ENCODE data around the gene CSF2RB.
"Not testable (repeated sequence)": the region's sequence is repeated elsewhere in the genome, so short reads cannot be mapped to it uniquely, and the experiment has no call there.

CSF2RB gene

GRCh38 chr22:36982136-36982535 lies 68.7 kb downstream of the CSF2RB start:
- TF ChIP-seq POLR2A (IDR thresholded peaks at IDR 0.05; ENCODE audit: extremely low read depth, insufficient read length) (no peak), CTCF (IDR thresholded peaks at IDR 0.05; ENCODE audit: low read depth, low read length) (peak; percentile 33), MAX (IDR thresholded peaks at IDR 0.05; ENCODE audit: low read depth, low read length) (no peak), MYC (IDR thresholded peaks at IDR 0.05; ENCODE audit: low read depth, low read length) (no peak)
- DNase-seq (ENCODE audit: low read depth), result peak; percentile 38
- H3K4me3 ChIP-seq (ENCODE audit: low read depth, low read length), result no peak overlapping the region

- no peak for TF ChIP-seq MYC (IDR thresholded peaks at IDR 0.05; ENCODE audit: low read depth, low read length)
- no peak for TF ChIP-seq MAX (IDR thresholded peaks at IDR 0.05; ENCODE audit: low read depth, low read length)
- TF ChIP-seq CTCF (IDR thresholded peaks at IDR 0.05; ENCODE audit: low read depth, low read length), result no peak
- no peak for TF ChIP-seq POLR2A (IDR thresholded peaks at IDR 0.05; ENCODE audit: extremely low read depth, insufficient read length)
- no peak for DNase-seq (ENCODE audit: low read depth)
- no peak overlapping the region for H3K4me3 ChIP-seq (ENCODE audit: low read depth, low read length)
These were observed 71.9 kb downstream of the CSF2RB start for GRCh38 chr22:36985211-36985889.

DNA sequence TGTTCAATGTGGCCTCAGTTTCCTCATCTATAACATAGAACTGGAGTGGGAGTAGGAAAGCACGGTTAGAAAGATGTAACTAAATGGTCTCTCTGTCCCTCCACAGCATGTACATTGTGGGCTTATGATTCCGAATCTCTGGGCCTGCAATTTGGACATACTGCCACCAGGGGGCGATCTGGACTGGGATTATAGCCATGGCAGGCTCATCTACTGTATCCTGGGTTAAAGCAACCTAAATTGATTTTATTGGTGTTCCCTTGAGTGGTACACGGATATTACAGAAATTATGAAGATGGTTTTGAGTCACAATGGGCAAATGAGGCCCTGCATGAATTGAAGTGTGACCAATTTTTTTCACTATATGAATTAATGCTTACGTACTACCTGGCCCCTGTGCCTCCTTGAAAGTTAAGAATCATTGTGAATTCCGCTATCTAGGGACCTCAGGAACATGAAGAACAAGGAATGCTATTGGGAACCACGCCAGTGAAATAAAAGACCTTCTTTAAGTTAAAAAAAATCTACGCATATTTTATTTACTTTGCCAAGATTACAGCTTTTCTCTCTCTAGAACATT lies 72.9 kb downstream of the CSF2RB start:
- TF ChIP-seq POLR2A (IDR thresholded peaks at IDR 0.05; ENCODE audit: extremely low read depth, insufficient read length) (no peak), CTCF (IDR thresholded peaks at IDR 0.05; ENCODE audit: low read depth, low read length) (peak; percentile 85)
- peak; percentile 67 for DNase-seq (ENCODE audit: low read depth)
- no peak overlapping the region for H3K4me3 ChIP-seq (ENCODE audit: low read depth, low read length)

DNA sequence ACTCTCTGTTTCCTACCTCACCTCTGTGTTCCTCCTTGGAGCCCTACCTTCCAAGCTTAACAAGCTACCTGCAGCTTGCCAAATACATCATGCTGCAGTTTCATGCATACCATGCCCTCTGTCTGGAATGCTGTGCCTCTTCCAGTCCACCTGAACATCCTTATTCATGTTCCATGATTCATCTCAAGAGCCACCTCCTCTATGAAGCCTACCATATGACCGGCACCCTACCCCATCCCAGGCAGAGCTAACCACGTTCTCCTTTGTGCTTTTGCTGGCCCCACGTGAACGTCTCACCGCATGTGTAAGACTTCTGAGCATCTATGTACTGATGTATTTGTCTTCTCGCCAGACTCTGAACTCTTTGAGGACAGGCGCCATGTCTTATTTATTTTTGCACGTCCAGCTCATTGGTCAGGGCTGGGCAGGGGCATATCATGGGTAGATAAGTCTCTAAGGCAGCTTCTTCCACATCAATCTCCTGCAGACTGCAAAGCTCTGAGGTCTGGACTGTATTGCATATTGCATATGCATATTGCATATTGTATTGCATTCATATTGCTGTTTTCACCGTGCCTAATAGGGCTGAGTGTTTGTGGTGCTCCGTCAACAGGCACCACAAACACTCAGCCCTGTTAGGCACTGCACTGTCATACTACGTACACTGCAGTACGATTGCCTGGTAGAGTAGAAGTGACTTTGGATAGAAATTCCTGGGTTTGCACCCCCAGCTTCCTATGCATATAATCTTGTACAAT lies 74.8 kb downstream of the CSF2RB start:
- no peak overlapping the region for H3K4me3 ChIP-seq (ENCODE audit: low read depth, low read length)
- no peak for DNase-seq (ENCODE audit: low read depth)
- TF ChIP-seq MYC (IDR thresholded peaks at IDR 0.05; ENCODE audit: low read depth, low read length), result no peak
- no peak for TF ChIP-seq MAX (IDR thresholded peaks at IDR 0.05; ENCODE audit: low read depth, low read length)
- TF ChIP-seq POLR2A (IDR thresholded peaks at IDR 0.05; ENCODE audit: extremely low read depth, insufficient read length), result no peak

GRCh38 chr22:36989012-36989411 lies 75.6 kb downstream of the CSF2RB start:
- H3K4me3 ChIP-seq (ENCODE audit: low read depth, low read length); DNase-seq (ENCODE audit: low read depth): not testable (repeated sequence)
